ENCODE measurements around the gene RPLP2.

RPLP2 gene

DNA sequence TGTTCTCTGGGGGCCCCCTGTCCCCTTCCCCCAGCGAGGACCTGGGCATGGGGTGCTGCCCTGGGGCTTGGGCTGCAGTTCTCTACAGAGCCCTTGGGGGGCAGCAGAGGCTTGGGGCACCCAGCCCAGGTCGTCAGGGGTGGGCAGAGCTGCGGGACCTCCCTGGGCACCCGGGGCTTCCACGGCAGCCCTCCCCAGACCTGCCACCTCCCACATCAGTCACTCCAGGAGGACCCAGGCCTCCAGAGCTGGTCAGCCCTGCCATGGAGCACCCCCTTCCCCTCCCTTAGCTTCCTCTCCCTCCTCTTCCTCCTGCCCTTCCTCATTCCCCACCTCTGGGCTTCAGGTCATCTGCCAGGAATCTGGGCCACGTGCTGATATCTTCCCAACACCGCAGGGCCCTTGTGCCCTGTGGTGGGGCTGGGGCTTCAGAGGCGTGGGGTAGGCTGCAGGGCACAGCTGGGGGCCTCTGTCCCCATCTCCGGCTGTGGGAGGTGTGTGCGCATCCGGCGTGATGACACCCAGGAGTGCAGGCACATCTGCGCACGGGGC is 38.7 kb downstream of the RPLP2 start:
- no peak overlapping the region for H3K27ac ChIP-seq
- TF ChIP-seq, protein P1, sequence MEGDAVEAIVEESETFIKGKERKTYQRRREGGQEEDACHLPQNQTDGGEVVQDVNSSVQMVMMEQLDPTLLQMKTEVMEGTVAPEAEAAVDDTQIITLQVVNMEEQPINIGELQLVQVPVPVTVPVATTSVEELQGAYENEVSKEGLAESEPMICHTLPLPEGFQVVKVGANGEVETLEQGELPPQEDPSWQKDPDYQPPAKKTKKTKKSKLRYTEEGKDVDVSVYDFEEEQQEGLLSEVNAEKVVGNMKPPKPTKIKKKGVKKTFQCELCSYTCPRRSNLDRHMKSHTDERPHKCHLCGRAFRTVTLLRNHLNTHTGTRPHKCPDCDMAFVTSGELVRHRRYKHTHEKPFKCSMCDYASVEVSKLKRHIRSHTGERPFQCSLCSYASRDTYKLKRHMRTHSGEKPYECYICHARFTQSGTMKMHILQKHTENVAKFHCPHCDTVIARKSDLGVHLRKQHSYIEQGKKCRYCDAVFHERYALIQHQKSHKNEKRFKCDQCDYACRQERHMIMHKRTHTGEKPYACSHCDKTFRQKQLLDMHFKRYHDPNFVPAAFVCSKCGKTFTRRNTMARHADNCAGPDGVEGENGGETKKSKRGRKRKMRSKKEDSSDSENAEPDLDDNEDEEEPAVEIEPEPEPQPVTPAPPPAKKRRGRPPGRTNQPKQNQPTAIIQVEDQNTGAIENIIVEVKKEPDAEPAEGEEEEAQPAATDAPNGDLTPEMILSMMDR (conservative IDR thresholded peaks at IDR 0.05), result peak; percentile 96
- no peak for TF ChIP-seq ZFX (IDR thresholded peaks at IDR 0.05)

DNA sequence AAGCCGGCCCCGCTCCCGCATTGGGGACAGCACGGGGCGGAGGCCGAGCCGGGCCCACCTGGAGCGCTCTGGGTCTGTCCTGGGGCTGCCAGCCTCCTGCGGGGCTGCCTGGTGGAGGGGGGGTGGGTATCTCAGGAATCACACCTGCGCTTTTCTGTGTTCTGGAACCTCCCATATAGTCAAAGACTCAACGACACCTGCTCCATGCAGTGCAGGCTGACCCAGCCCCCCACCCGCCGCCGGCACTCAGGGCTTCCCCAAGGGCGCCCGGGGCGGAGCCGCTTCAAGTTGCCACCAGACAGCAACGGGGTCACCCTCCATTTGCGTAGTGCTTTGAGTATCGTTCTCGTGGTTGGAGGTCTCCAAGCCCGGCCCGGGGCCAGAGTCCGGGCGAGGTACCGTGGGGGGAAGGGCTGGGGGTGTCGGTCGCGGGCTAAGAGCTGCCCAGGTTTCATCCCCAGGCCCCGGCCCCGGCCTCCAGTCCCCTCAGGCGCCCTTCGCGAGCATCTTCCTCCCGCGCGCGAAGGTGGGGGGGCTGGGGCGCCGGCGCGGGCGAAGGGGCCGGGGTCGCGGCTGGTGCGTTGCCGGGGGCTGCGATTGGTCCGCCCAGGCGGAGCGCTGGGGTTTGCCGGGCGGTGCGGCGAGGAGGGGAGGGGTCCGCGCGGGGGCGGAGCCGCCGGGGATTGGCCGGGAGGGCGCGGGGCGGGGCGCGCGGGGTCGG is 39.5 kb downstream of the RPLP2 start:
- TF ChIP-seq ZFX (IDR thresholded peaks at IDR 0.05), result no peak
- TF ChIP-seq, protein P1 (conservative IDR thresholded peaks at IDR 0.05), result no peak
- H3K27ac ChIP-seq, result peak overlapping the region; percentile 36

DNA sequence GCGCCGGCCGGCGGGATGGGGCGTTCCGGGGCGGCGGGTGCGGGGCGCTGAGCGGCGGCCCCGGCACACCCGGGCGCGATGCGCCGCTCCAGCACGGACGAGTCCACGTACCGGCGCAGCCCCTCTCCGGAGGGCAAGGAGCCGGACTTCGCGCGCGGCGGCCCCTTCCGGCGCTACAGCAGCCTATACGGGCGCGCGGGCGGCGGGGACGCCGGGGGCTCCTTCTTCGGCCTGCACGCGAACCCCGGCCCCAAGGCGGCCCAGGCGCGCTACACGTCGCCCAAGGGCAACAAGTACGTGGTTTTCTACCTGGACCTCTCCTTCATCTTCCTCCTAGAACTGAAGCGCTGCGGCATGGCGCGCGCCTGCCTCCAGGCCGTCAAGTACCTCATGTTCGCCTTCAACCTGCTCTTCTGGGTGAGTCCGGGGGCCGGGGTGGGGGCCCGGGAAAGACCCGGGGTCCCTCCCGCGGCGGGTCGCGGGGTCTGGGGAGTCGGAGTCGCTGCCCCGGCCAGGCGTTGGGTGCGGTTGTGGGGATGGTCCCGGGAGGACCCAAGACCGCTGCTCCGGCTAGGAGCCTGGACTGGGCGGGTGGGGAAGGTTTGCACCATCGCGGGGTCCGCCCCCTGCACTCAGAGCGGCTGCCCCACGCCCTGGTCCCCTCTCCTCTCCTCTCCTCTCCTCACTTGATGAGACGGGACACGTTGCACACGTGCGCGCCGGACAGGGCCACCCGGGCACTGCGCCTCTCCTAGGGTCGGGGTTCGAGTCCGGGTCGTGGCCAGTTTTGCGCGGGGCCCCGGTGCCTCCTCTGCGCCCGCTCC is 40.4 kb downstream of the RPLP2 start:
- TF ChIP-seq, protein P1 (conservative IDR thresholded peaks at IDR 0.05), result no peak
- peak; percentile 30; the same call in 1 of the 2 replicates for TF ChIP-seq ZFX (IDR thresholded peaks at IDR 0.05)
- peak overlapping the region; percentile 36 for H3K27ac ChIP-seq

DNA sequence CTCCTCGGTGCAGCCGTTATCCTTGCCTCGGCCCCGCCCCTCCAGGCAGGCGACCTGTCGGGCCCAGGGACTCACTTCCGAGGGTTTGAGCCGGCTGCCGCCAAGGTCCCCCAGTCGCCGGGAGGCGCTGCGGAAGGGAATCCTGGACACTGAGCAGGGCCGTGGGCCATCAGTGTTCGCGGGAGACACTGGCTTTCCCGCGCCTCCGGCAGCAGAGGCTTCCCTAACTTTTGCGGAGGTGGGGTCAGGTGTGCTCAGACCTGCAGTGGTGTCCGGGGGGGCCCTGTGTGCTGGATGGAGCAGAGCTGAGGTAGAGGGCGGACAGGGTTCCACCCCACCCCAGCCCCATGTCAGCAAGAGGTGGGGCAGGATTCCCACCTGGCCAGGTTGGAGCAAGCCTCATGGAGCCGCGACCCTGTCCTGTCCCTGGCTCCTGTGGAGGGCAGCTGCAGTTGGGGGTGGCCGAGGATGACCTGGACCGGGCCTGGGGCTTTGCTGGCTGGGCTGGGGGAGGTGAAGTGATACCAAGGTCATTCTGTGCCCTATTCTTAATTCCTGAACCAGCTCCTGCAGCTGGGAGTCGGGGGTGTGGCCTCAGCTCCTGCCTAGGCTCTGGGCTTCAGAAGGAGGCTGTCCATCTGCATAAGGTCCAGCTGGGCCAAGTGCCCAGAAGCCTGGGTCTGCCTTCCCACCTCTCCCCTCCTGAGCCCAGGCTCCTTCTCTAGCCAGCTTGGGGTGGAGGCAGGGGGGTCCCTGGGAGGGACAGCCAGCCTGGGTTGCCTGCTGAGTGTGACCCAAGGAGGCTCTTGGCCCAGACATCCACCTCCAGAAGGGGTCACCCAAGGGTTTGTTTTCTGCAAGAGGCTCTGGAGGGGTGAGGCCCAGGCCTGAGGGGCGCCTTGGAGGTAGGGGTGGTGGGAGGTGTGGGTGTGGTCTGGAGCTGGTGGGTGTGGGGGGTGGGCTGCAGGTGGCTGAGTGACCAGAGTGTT is 41.3 kb downstream of the RPLP2 start:
- no peak overlapping the region for H3K27ac ChIP-seq
- TF ChIP-seq, protein P1 (conservative IDR thresholded peaks at IDR 0.05), result no peak
- no peak for TF ChIP-seq ZFX (IDR thresholded peaks at IDR 0.05)

DNA sequence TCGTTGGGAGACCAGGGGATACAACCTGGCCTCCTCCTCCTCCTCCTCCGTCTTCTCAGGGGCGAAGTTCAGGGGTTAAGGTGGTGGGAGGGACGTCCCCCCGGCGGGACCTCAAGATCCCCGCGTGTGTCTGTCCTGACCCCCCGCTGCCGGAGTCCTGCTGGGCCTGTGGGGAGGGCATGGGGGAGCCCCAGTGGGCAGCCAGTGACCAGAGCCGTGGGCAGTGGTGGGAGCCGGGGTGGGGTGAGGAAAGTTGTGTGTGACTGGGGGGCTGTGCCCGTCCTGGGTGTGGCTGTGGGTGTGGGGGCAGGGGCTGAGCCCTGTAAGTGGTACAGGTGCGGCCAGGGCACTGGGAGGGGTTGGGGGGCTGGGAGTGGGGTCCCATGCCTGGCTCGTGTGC is 43.0 kb downstream of the RPLP2 start:
- no peak overlapping the region for H3K27ac ChIP-seq
- no peak for TF ChIP-seq ZFX (IDR thresholded peaks at IDR 0.05)
- TF ChIP-seq, protein P1 (conservative IDR thresholded peaks at IDR 0.05), result no peak

DNA sequence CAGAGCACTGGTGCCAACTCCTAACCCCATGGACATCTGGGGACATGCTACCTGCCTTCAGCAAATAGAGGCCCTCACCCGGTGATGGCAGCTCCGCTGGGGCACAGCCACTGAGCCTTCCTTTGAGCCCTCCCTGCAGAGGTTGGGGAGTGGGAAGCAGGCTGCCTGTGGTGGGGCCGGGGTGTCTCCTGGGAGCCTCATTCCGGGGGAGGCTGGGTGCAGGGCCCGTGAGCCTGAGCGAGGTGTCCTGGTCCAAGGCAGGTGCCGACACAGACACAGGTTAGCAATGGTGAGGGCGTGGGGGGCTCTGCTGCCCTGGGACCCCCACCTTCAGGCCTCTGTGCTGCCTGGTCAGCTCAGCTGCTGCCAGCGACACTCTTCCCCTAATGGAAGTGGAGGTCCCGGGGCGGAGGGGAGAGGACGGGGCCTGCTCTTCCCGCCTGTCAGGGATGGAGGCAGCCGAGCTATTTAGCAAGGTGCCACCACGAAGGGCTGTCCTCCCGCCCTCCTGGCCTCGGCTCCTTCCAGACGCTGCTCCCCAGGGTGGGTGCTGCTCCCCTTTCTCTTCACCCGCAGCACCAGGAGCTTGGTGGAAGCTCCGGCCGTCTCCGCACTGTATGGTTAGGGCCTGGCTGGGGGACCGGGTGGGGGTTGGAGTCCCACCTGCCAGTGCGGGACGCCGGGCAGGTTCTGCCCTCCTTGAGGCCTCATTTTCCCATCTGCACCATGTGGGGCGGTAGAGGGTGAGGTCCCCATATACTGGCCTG is 44.1 kb downstream of the RPLP2 start:
- TF ChIP-seq, protein P1 (conservative IDR thresholded peaks at IDR 0.05), result no peak
- TF ChIP-seq ZFX (IDR thresholded peaks at IDR 0.05), result no peak
- no peak overlapping the region for H3K27ac ChIP-seq

Data from C4-2B (cell line).